ENCODE results near the gene MAFF.

The MAFF gene

DNA sequence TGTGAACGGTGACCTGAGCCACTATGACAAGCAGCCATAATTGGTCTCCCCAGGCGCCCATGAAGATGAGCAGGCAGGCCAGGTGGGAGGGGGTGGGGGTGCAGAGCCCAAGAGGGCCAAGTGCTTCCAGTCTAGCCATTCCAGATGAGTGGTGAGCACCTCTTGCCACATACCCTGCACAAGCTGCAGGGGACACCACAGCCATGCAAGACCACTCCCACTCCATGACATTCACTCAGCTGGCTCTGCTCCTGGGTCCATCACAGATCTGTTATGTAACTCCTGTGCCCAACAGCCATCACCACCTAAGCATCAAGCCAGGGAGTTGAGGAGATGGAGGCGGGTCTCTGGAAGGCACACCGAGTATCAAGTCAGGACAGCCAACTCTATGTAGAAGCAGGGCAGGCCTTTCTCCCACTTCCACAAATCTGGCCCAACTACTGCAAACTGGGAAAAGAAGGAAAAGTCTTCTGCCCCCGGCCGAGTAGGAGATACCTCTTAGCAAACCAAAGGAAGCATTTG, 62.6 kb downstream of the MAFF start:
- no peak for DNase-seq (ENCODE audit: extremely low spot score, insufficient read length, low read depth)
- no peak for FAIRE-seq
